ENCODE results near the gene FBXL17.

Gene FBXL17

GRCh38 chr5:107930891-107931290, 451.0 kb downstream of the FBXL17 start:
- no peak overlapping the region for H3K4me3 ChIP-seq (ENCODE audit: low read depth, low read length)
- no peak for TF ChIP-seq CTCF (IDR thresholded peaks at IDR 0.05; ENCODE audit: low read depth, low read length)

GRCh38 chr5:107930092-107930491, 451.8 kb downstream of the FBXL17 start:
- H3K4me3 ChIP-seq (ENCODE audit: low read depth, low read length), result no peak overlapping the region
- no peak for TF ChIP-seq CTCF (IDR thresholded peaks at IDR 0.05; ENCODE audit: low read depth, low read length)

- no peak for TF ChIP-seq CTCF (IDR thresholded peaks at IDR 0.05; ENCODE audit: low read depth, low read length)
Observed at GRCh38 chr5:107929080-107929479, 452.8 kb downstream of the FBXL17 start.

GRCh38 chr5:107926121-107926520, 455.8 kb downstream of the FBXL17 start:
- TF ChIP-seq CTCF (IDR thresholded peaks at IDR 0.05; ENCODE audit: low read depth, low read length), result no peak
- no peak overlapping the region for H3K4me3 ChIP-seq (ENCODE audit: low read depth, low read length)

More at GRCh38 chr5:107929080-107929479, 452.8 kb downstream of the FBXL17 start:
- no peak overlapping the region for H3K4me3 ChIP-seq (ENCODE audit: low read depth, low read length)

- TF ChIP-seq CTCF (IDR thresholded peaks at IDR 0.05; ENCODE audit: low read depth, low read length), result no peak
- H3K4me3 ChIP-seq (ENCODE audit: low read depth, low read length), result no peak overlapping the region
Observed at GRCh38 chr5:107925200-107925599, 456.7 kb downstream of the FBXL17 start.

GRCh38 chr5:107919969-107920368, 461.9 kb downstream of the FBXL17 start:
- no peak for TF ChIP-seq CTCF (IDR thresholded peaks at IDR 0.05; ENCODE audit: low read depth, low read length)
- no peak overlapping the region for H3K4me3 ChIP-seq (ENCODE audit: low read depth, low read length)

GRCh38 chr5:107919361-107919760, 462.5 kb downstream of the FBXL17 start:
- no peak overlapping the region for H3K4me3 ChIP-seq (ENCODE audit: low read depth, low read length)
- TF ChIP-seq CTCF (IDR thresholded peaks at IDR 0.05; ENCODE audit: low read depth, low read length), result no peak

Data from WI38 (cell line).